ENCODE results near the gene MAGOH. TPM values are rescaled to one million over a fixed set of nuclear protein-coding genes. Genes with fewer than 3 reads are reported as not detected.

The MAGOH gene
- total RNA-seq, 4 donors from 2014 or later: 5.0 to 48.6 (median 23.5) TPM

DNA sequence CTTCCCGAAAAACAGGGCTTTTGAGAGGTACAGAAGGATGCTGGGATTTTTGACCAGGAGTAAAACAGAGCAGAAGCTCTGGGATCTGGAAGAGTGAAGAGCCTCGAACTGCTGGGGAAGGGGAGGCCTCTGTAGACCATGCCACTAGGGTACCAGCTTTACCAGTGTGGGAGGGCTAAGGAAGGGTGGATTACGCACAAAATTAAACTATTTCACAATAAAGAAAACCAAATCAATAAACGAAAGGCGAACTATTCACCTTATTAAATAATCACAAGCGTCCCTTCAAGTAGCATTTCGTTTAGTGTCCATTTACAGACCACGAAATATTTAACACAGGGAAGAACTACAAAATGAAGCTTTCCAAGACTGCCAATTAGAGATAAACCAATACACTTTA lies 18.6 kb downstream of the MAGOH start:
- no peak for DNase-seq
- no peaks in the 10 kb centered on the region for H3K9me3 ChIP-seq
- TF ChIP-seq, protein P1, sequence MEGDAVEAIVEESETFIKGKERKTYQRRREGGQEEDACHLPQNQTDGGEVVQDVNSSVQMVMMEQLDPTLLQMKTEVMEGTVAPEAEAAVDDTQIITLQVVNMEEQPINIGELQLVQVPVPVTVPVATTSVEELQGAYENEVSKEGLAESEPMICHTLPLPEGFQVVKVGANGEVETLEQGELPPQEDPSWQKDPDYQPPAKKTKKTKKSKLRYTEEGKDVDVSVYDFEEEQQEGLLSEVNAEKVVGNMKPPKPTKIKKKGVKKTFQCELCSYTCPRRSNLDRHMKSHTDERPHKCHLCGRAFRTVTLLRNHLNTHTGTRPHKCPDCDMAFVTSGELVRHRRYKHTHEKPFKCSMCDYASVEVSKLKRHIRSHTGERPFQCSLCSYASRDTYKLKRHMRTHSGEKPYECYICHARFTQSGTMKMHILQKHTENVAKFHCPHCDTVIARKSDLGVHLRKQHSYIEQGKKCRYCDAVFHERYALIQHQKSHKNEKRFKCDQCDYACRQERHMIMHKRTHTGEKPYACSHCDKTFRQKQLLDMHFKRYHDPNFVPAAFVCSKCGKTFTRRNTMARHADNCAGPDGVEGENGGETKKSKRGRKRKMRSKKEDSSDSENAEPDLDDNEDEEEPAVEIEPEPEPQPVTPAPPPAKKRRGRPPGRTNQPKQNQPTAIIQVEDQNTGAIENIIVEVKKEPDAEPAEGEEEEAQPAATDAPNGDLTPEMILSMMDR (IDR thresholded peaks at IDR 0.05): no peak
- TF ChIP-seq POLR2A (IDR thresholded peaks at IDR 0.05) (no peak), POLR2AphosphoS5 (IDR thresholded peaks at IDR 0.05) (no peak), EP300 (IDR thresholded peaks at IDR 0.05; ENCODE audit: low read depth) (no peak)
- H3K27me3 ChIP-seq: no peaks in the 10 kb centered on the region
- in situ Hi-C loops (cut with MboI; ENCODE audit: low pct_ligation_motif_present in 1 of 4, low pct_unique_long_range_greater_than_20kb in 1 of 4, low sequenced_read_pairs in 3 of 4): no loop called here
- peaks cover 12 to 16% (median 14%) of the 10 kb centered on the region in 4 donors for H3K4me1 ChIP-seq
- H3K36me3 ChIP-seq: no peaks in the 10 kb centered on the region
- intact Hi-C loops (cut with DNase I; ENCODE audit: low total_unique reads): no loop called here
- peak overlapping the region; percentile 92 to 96 (median 94) for H3K27ac ChIP-seq
- peak overlapping the region; percentile 48 to 72 (median 67) for H3K4me3 ChIP-seq
- WGBS, 2 donors (ENCODE audit: low coverage in 1 of 2): 18 to 22% methylated on average over 8 of the region's 8 CpGs

DNA sequence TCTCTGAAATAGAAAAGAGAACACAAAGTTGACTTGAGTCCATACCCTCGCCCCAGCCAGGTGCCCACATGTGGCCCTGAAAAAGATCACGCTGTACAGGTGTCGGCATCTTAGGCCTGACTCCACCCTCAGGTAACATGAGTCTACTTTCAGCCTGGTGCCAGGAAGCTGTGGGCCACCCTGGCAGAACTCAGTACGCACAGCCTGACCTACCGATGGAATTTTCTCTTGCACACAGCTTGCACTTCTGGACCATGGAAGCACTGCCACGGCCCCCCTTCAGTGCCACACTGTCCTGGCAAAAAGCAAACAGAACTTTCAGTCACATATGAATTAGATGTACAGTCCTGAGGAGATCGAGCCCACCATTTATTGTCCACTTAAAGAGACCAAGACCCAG lies 20.1 kb downstream of the MAGOH start:
- TF ChIP-seq POLR2AphosphoS5 (IDR thresholded peaks at IDR 0.05): no peak
- no peak for TF ChIP-seq EP300 (IDR thresholded peaks at IDR 0.05; ENCODE audit: low read depth)
- TF ChIP-seq, protein P1 (IDR thresholded peaks at IDR 0.05): no peak
- TF ChIP-seq POLR2A (IDR thresholded peaks at IDR 0.05): no peak
- 94% methylated on average over 7 of the region's 7 CpGs; no CpG with 5 or more reads in 1 of the 2 donors for WGBS, 2 donors (ENCODE audit: low coverage in 1 of 2)
- peaks cover 12 to 16% (median 14%) of the 10 kb centered on the region in 4 donors for H3K4me1 ChIP-seq
- intact Hi-C loops (cut with DNase I; ENCODE audit: low total_unique reads) (no loop called here), in situ Hi-C loops (cut with MboI; ENCODE audit: low pct_ligation_motif_present in 1 of 4, low pct_unique_long_range_greater_than_20kb in 1 of 4, low sequenced_read_pairs in 3 of 4) (no loop called here)
- no peak overlapping the region for H3K4me3 ChIP-seq
- no peaks in the 10 kb centered on the region for H3K9me3 ChIP-seq
- H3K27me3 ChIP-seq: no peaks in the 10 kb centered on the region
- no peak for DNase-seq
- no peak overlapping the region for H3K27ac ChIP-seq
- H3K36me3 ChIP-seq: peaks cover 0 to 15% (median under 1%) of the 10 kb centered on the region in 4 donors

DNA sequence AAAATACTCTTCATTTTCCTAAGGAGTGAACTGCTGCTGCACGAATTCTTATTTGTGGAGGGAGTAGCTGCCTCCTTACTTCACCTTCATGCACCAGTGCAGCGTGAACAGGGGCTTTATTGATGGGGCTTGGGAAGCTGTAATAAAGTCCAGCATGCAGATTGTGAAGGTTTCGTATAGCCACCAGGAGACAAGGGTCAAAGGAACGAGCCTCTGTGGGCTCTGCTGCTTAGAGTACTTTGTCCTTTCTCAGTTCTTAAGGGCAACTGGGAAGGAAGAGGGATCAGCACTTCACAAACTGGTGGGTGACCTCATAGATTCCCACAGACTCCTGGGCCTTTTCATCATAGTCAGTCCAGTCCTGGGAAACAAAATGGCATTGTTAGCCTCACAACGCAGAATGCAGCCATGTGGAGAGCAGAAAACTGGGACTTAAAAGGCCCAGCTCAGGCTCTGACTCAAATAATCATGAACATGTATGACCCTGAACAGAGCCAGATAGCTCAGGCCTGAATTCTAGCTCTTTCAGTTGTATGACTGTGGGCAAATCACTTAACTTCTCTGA lies 23.9 kb downstream of the MAGOH start:
- H3K9me3 ChIP-seq: no peaks in the 10 kb centered on the region
- H3K4me1 ChIP-seq: peaks cover 2 to 6% (median 4%) of the 10 kb centered on the region in 4 donors
- intact Hi-C loops (cut with DNase I; ENCODE audit: low total_unique reads) (no loop called here), in situ Hi-C loops (cut with MboI; ENCODE audit: low pct_ligation_motif_present in 1 of 4, low pct_unique_long_range_greater_than_20kb in 1 of 4, low sequenced_read_pairs in 3 of 4) (no loop called here)
- H3K27me3 ChIP-seq: no peaks in the 10 kb centered on the region
- no peak overlapping the region for H3K27ac ChIP-seq
- no peak overlapping the region for H3K4me3 ChIP-seq
- H3K36me3 ChIP-seq: peaks cover 0 to 50% (median 8%) of the 10 kb centered on the region in 4 donors
- no peak for DNase-seq
- WGBS, 2 donors (ENCODE audit: low coverage in 1 of 2): 85% methylated on average over 5 of the region's 5 CpGs; no CpG with 5 or more reads in 1 of the 2 donors
- TF ChIP-seq POLR2A (IDR thresholded peaks at IDR 0.05) (no peak), EP300 (IDR thresholded peaks at IDR 0.05; ENCODE audit: low read depth) (no peak), POLR2AphosphoS5 (IDR thresholded peaks at IDR 0.05) (no peak)
- TF ChIP-seq, protein P1 (IDR thresholded peaks at IDR 0.05): no peak

DNA sequence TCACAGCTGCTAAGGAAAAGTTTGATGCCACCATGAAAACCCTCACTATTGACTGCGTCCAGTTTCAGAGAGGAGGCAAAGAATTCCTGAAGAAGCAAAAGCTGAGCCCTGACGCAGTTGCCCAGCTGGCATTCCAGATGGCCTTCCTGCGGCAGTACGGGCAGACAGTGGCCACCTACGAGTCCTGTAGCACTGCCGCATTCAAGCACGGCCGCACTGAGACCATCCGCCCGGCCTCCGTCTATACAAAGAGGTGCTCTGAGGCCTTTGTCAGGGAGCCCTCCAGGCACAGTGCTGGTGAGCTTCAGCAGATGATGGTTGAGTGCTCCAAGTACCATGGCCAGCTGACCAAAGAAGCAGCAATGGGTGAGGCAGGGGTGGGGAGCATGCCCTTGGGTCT lies 27.4 kb downstream of the MAGOH start:
- Histone ChIP-seq H3K4me1 (no peaks in the 10 kb centered on the region), H3K4me3 (no peak overlapping the region), H3K27ac (no peak overlapping the region), H3K9me3 (peaks cover 3 to 6% of the 10 kb centered on the region in 2 donors), H3K27me3 (no peaks in the 10 kb centered on the region), H3K36me3 (peaks cover 0 to 81% (median 18%) of the 10 kb centered on the region in 4 donors)
- intact Hi-C loops (cut with DNase I; ENCODE audit: low total_unique reads): no loop called here
- no peak for DNase-seq
- TF ChIP-seq POLR2AphosphoS5 (IDR thresholded peaks at IDR 0.05): no peak
- 98% methylated on average over 11 of the region's 11 CpGs; no CpG with 5 or more reads in 1 of the 2 donors for WGBS, 2 donors (ENCODE audit: low coverage in 1 of 2)
- in situ Hi-C loops (cut with MboI; ENCODE audit: low pct_ligation_motif_present in 1 of 4, low pct_unique_long_range_greater_than_20kb in 1 of 4, low sequenced_read_pairs in 3 of 4): no loop called here

Measured in transverse colon (tissue), 4 donors.